H1 (cell line): ENCODE results near the gene ZFYVE21. TPM values are rescaled to one million over a fixed set of nuclear protein-coding genes. Genes with fewer than 3 reads are reported as not detected.

ENCODE experiments used
- CTCF ChIA-PET: fragments of 300-600 bp; sonication (Branson Sonifier 250); formaldehyde crosslinking; loops from one replicate; lab custom pipeline; 2021; ENCODE audit not compliant: partially characterized antibody; lab: Charles Lee
- POLR2A ChIA-PET: fragments of 300-600 bp; sonication (Branson Sonifier 250); formaldehyde crosslinking; loops from one replicate; lab custom pipeline; 2021; ENCODE audit warnings: inconsistent platforms; ENCODE audit not compliant: partially characterized antibody; lab: Charles Lee
- DNase-seq, 2 experiments: peaks; one replicate each; pipeline versions ENCODE4 v3.0.0 to v3.0.0-alpha.2; 2010 to 2022; ENCODE audit warnings: low spot score in 2 of 2, low read depth in 1 of 2, mixed read lengths in 1 of 2
- FAIRE-seq: peaks from 2 replicates; lab custom pipeline; 2011; peaks lifted over from hg19 to GRCh38; lab: Jason Lieb, UNC
- H2AFZ ChIP-seq: 2 replicates; pipeline ENCODE4 v1.8.1; 2012; ENCODE audit warnings: low read length, inconsistent platforms
- H2AK5ac ChIP-seq: 2 replicates; pipeline ENCODE4 v1.6.1; 2013; ENCODE audit warnings: low read depth, low read length
- H2BK120ac ChIP-seq: replicated peaks from 2 replicates; pipeline ENCODE3; 2013; ENCODE audit warnings: low read depth, low read length, inconsistent platforms
- H2BK12ac ChIP-seq: 2 replicates; pipeline ENCODE4 v1.6.1; 2013; ENCODE audit warnings: low read depth, low read length
- H2BK15ac ChIP-seq: 2 replicates; pipeline ENCODE4 v1.6.1; 2013; ENCODE audit warnings: low read length
- H2BK20ac ChIP-seq: 2 replicates; pipeline ENCODE4 v1.6.1; 2013; ENCODE audit warnings: low read length
- H2BK5ac ChIP-seq: 2 replicates; pipeline ENCODE4 v1.6.1; 2013; ENCODE audit warnings: low read depth, low read length
- H3K14ac ChIP-seq: 2 replicates; pipeline ENCODE4 v1.6.1; 2013; ENCODE audit warnings: inconsistent platforms; ENCODE audit not compliant: insufficient read length
- H3K18ac ChIP-seq: 2 replicates; pipeline ENCODE4 v1.6.1; 2013; ENCODE audit warnings: low read length; ENCODE audit errors: extremely low read depth
- H3K23ac ChIP-seq: 2 replicates; pipeline ENCODE4 v1.6.1; 2013; ENCODE audit warnings: inconsistent platforms; ENCODE audit not compliant: insufficient read length
- H3K23me2 ChIP-seq: 2 replicates; pipeline ENCODE4 v1.6.1; 2013; ENCODE audit warnings: low read depth, low read length
- H3K27ac ChIP-seq: 2 replicates; pipeline ENCODE4 v1.6.1; 2011; ENCODE audit warnings: low read depth, low read length, inconsistent platforms
- H3K27me3 ChIP-seq, 4 experiments: replicated peaks in 1 of 4; 1 replicate in 1 of 4; 2 replicates in 3 of 4; pipeline versions ENCODE4 v1.6.1 to v1.8.1; 2011 to 2013; ENCODE audit warnings: low read length in 3 of 4, mild to moderate bottlenecking in 3 of 4, inconsistent platforms in 2 of 4, mixed read lengths in 2 of 4, moderate library complexity in 1 of 4; ENCODE audit not compliant: control insufficient read depth in 3 of 4, insufficient read depth in 3 of 4; ENCODE audit errors: extremely low read depth in 1 of 4
- H3K36me3 ChIP-seq, 4 experiments: 2 replicates each; pipeline versions ENCODE4 v1.6.1 to v1.8.1; 2011 to 2013; ENCODE audit warnings: mild to moderate bottlenecking in 4 of 4, low read length in 3 of 4, moderate library complexity in 2 of 4, control low read depth in 1 of 4, inconsistent platforms in 1 of 4; ENCODE audit not compliant: insufficient read depth in 4 of 4, control insufficient read depth in 2 of 4
- H3K4ac ChIP-seq: replicated peaks from 2 replicates; pipeline ENCODE3; 2013; ENCODE audit warnings: low read length, low read depth, mixed read lengths, inconsistent platforms; ENCODE audit not compliant: insufficient read length
- H3K4me1 ChIP-seq, 4 experiments: replicated peaks in 1 of 4; 1 replicate in 1 of 4; 2 replicates in 3 of 4; pipeline versions ENCODE4 v1.6.1 to v1.8.1; 2011 to 2013; ENCODE audit warnings: low read length in 3 of 4, inconsistent platforms in 2 of 4, mixed read lengths in 1 of 4; ENCODE audit not compliant: insufficient read depth in 4 of 4, control insufficient read depth in 3 of 4
- H3K4me2 ChIP-seq, 2 experiments: 2 replicates each; pipeline versions ENCODE4 v1.6.1 to v1.8.1; 2011 to 2013; ENCODE audit warnings: low read depth in 2 of 2, low read length in 2 of 2, control low read depth in 1 of 2, inconsistent platforms in 1 of 2, mild to moderate bottlenecking in 1 of 2; ENCODE audit not compliant: insufficient read depth in 1 of 2
- H3K4me3 ChIP-seq, 4 experiments: fragments of 200-600, 300-600 bp in 1 of 4; sonication (generic), shearing (Covaris generic), sonication (Bioruptor Twin) in 1 of 4; 2 replicates each; pipeline versions ENCODE4 v1.5.1 to v1.8.1; 2011 to 2016; ENCODE audit warnings: low read length in 4 of 4, low read depth in 3 of 4, control low read depth in 2 of 4, inconsistent platforms in 2 of 4, mild to moderate bottlenecking in 2 of 4, mixed read lengths in 1 of 4, moderate library complexity in 1 of 4; ENCODE audit not compliant: insufficient read depth in 2 of 4; ENCODE audit errors: extremely low read depth in 1 of 4
- H3K56ac ChIP-seq: replicated peaks from 2 replicates; pipeline ENCODE3; 2013; ENCODE audit warnings: low read depth, mild to moderate bottlenecking, mixed read lengths, low read length, inconsistent platforms; ENCODE audit not compliant: insufficient read length
- H3K79me1 ChIP-seq: 2 replicates; pipeline ENCODE4 v1.6.1; 2013; ENCODE audit warnings: low read depth, low read length, control low read depth
- H3K79me2 ChIP-seq, 2 experiments: 2 replicates each; pipeline versions ENCODE4 v1.6.1 to v1.8.1; 2012 to 2013; ENCODE audit warnings: low read length in 2 of 2, mild to moderate bottlenecking in 2 of 2, inconsistent platforms in 1 of 2; ENCODE audit not compliant: insufficient read depth in 2 of 2, control insufficient read depth in 1 of 2
- H3K9ac ChIP-seq, 4 experiments: replicated peaks in 1 of 4; 1 replicate in 1 of 4; 2 replicates in 3 of 4; pipeline versions ENCODE4 v1.6.1 to v1.8.1; 2011 to 2013; ENCODE audit warnings: low read depth in 3 of 4, low read length in 3 of 4, control low read depth in 2 of 4, mild to moderate bottlenecking in 2 of 4, moderate library complexity in 2 of 4, inconsistent platforms in 1 of 4; ENCODE audit errors: extremely low read depth in 1 of 4
- H3K9me3 ChIP-seq, 2 experiments: 2 replicates each; pipeline versions ENCODE4 v1.6.1 to v1.8.1; 2012 to 2013; ENCODE audit warnings: mild to moderate bottlenecking in 2 of 2, moderate library complexity in 2 of 2, control low read depth in 1 of 2, inconsistent platforms in 1 of 2, low read depth in 1 of 2, low read length in 1 of 2, mixed read lengths in 1 of 2; ENCODE audit not compliant: insufficient read depth in 2 of 2
- H4K20me1 ChIP-seq, 2 experiments: replicated peaks in 1 of 2; 2 replicates each; pipeline versions ENCODE3 to v1.8.1; 2011 to 2013; ENCODE audit warnings: inconsistent platforms in 2 of 2, low read length in 2 of 2, mild to moderate bottlenecking in 1 of 2; ENCODE audit not compliant: insufficient read depth in 2 of 2, control insufficient read depth in 1 of 2
- H4K5ac ChIP-seq: 2 replicates; pipeline ENCODE4 v1.6.1; 2013; ENCODE audit warnings: low read length, low read depth, mixed read lengths, inconsistent platforms; ENCODE audit not compliant: insufficient read length
- H4K8ac ChIP-seq: 2 replicates; pipeline ENCODE4 v1.8.0; 2013; ENCODE audit warnings: mild to moderate bottlenecking, moderate library complexity, low read length, inconsistent platforms; ENCODE audit not compliant: insufficient read depth; ENCODE audit errors: extremely low read depth
- H4K91ac ChIP-seq: replicated peaks from 2 replicates; pipeline ENCODE3; 2013; ENCODE audit warnings: low read length, mixed read lengths, inconsistent platforms; ENCODE audit not compliant: insufficient read length
- CBX5 ChIP-seq: fragments of 300-800, 300-1000 bp; sonication (generic); IDR thresholded peaks from 2 replicates; pipeline ENCODE4 v1.7.1; 2016; ENCODE audit warnings: antibody characterized with exemption, low read length, low read depth
- CTBP2 ChIP-seq: IDR thresholded peaks from 2 replicates; pipeline ENCODE4 v1.7.0; 2011; ENCODE audit warnings: borderline replicate concordance, mild to moderate bottlenecking, moderate library complexity, mixed read lengths, low read length; ENCODE audit not compliant: insufficient read depth, insufficient read length
- FOSL1 ChIP-seq: IDR thresholded peaks from 2 replicates; pipeline ENCODE4 v1.6.1; 2011; ENCODE audit warnings: mild to moderate bottlenecking, low read depth, low read length, moderate library complexity; ENCODE audit not compliant: insufficient read depth
- GABPA ChIP-seq: IDR thresholded peaks from 2 replicates; pipeline ENCODE4 v1.6.1; 2011; ENCODE audit warnings: mild to moderate bottlenecking, low read length, moderate library complexity, borderline replicate concordance; ENCODE audit not compliant: insufficient read depth
- HDAC6 ChIP-seq: IDR thresholded peaks from one replicate; pipeline ENCODE4 v1.7.1; 2012; ENCODE audit warnings: low read depth, mild to moderate bottlenecking, inconsistent platforms, low read length, moderate library complexity
- KDM5A ChIP-seq: fragments of 200-600 bp; IDR thresholded peaks from 2 replicates; pipeline ENCODE4 v1.7.1; 2012; ENCODE audit warnings: mild to moderate bottlenecking, low read length, inconsistent platforms, mixed read lengths
- MAFK ChIP-seq: IDR thresholded peaks from 2 replicates; pipeline ENCODE4 v1.6.1; 2012; ENCODE audit warnings: low read depth, mild to moderate bottlenecking, improper control_type of control experiment, low read length
- NANOG ChIP-seq: IDR thresholded peaks from 2 replicates; pipeline ENCODE4 v1.6.1; 2011; ENCODE audit warnings: low read length, low read depth, mild to moderate bottlenecking, inconsistent platforms; ENCODE audit not compliant: insufficient read depth, poor library complexity, severe bottlenecking
- POLR2A ChIP-seq, 2 experiments: IDR thresholded peaks; 1 replicate in 1 of 2; 2 replicates in 1 of 2; pipeline ENCODE4 v1.6.1; 2011; ENCODE audit warnings: low read depth in 2 of 2, low read length in 2 of 2, mild to moderate bottlenecking in 2 of 2; ENCODE audit errors: control extremely low read depth in 1 of 2
- RBBP5 ChIP-seq: IDR thresholded peaks from 2 replicates; pipeline ENCODE4 v1.7.1; 2012; ENCODE audit warnings: low read depth, mild to moderate bottlenecking, inconsistent platforms, low read length, moderate library complexity, borderline replicate concordance
- RNF2 ChIP-seq: fragments of 200-900, 300-1000 bp; sonication (generic); IDR thresholded peaks from 2 replicates; pipeline ENCODE4 v1.7.1; 2016; ENCODE audit warnings: borderline replicate concordance, low read depth, mild to moderate bottlenecking, antibody characterized with exemption, low read length; ENCODE audit not compliant: poor library complexity, severe bottlenecking; ENCODE audit errors: missing control alignments
- SAP30 ChIP-seq: fragments of 300-600 bp; sonication (generic); IDR thresholded peaks from 2 replicates; pipeline ENCODE4 v1.7.1; 2012; ENCODE audit warnings: low read length, moderate library complexity, mild to moderate bottlenecking, inconsistent platforms; ENCODE audit not compliant: insufficient read depth, insufficient replicate concordance
- SP1 ChIP-seq: IDR thresholded peaks from 2 replicates; pipeline ENCODE4 v1.6.1; 2011; ENCODE audit warnings: low read depth, low read length
- TAF1 ChIP-seq: IDR thresholded peaks from 2 replicates; pipeline ENCODE4 v1.6.1; 2011; ENCODE audit warnings: mild to moderate bottlenecking, low read depth, low read length
- WGBS, 2 experiments: shearing (Covaris generic) in 1 of 2; methylation state at CpG; one replicate each; pipeline versions ENCODE4 v1.1.6 to v1.1.7; 2013 to 2015; ENCODE audit warnings: low lambda C conversion rate in 2 of 2, mixed read lengths in 2 of 2, inconsistent platforms in 1 of 2, low coverage in 1 of 2, missing lambda C conversion rate in 1 of 2; ENCODE audit not compliant: insufficient replicate concordance in 2 of 2, insufficient coverage in 1 of 2, insufficient read length in 1 of 2; ENCODE audit errors: extremely low coverage in 1 of 2, missing lambda C conversion rate in 1 of 2; 5-methylcytosine and 5-hydroxymethylcytosine counted together
- polyA plus RNA-seq, 7 experiments: library from polyadenylated mRNA; depleted of rRNA in 3 of 7; stranded (reverse) in 5 of 7; unstranded in 2 of 7; fragments of >200 nt in 5 of 7; fragments of 200-250 nt in 2 of 7; gene quantifications; 1 replicate in 5 of 7; 2 replicates in 1 of 7; 4 replicates in 1 of 7; pipeline versions ENCODE4 v1.2.1 to v1.2.3, GENCODE V29; 2011 to 2013; ENCODE audit warnings: missing spikeins in 2 of 7, mixed read lengths in 2 of 7
- total RNA-seq: library from RNA; stranded (reverse); fragmentation: NEBNext Ultra II Directional; extraction: Animal tissue kit (Norgen Biotek cat#: 25700); gene quantifications from 2 replicates; pipeline ENCODE4 v1.2.1, GENCODE V29; 2021

The ZFYVE21 gene
- total and polyA plus RNA-seq, 2 of the 8 experiments (the other 6 are each of a cell fraction or from before 2014, with no cell fraction given), result 53.4 to 127 TPM

DNA sequence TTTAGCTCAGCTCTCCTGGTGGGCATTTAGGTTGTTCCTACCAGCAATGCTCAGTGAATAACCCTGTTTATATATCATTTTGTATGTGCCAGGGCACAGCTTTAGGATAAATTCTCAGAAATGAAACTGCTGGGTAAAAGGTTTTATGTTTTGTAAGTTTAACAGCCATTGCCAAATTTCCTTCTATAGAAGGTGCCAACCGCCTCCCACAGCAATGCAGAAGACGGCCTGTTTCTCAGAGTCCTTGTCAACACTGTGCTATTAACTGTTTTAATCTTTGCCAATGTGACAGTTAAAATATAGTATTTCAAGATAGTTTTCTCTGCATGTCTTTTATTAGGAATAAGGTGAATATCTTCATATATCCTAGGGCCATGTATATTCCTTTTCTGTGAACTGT lies 66.8 kb downstream of the ZFYVE21 start:
- H2AFZ ChIP-seq, result no peak overlapping the region
- no peaks in the 10 kb centered on the region for H3K23me2 ChIP-seq
- H3K4me1 ChIP-seq, result no peaks in the 10 kb centered on the region
- H4K20me1 ChIP-seq, result no peaks in the 10 kb centered on the region
- no peaks in the 10 kb centered on the region for H3K9me3 ChIP-seq
- no peak overlapping the region for H3K56ac ChIP-seq
- 82% methylated on average over 2 of the region's 2 CpGs; no CpG with 5 or more reads in 1 of the 2 experiments for WGBS, 2 experiments
- ChIA-PET POLR2A (interaction anchor here (1.1 kb wide), 1 partner anchor 13 kb away, joined by 3 read pairs; no protein-coding TSS in a partner anchor), CTCF (interaction anchor here (0.6 to 1.3 kb wide), 3 partner anchors 8 to 119 kb away, joined by 3 read pairs; no protein-coding TSS in a partner anchor)
- no peaks in the 10 kb centered on the region for H3K79me2 ChIP-seq
- no peak overlapping the region for H3K4me3 ChIP-seq
- H3K4ac ChIP-seq, result no peak overlapping the region
- H2BK12ac ChIP-seq, result no peak overlapping the region
- no peak overlapping the region for H3K23ac ChIP-seq
- no peak for FAIRE-seq
- H3K4me2 ChIP-seq, result no peak overlapping the region
- no peak overlapping the region for H4K8ac ChIP-seq
- no peak overlapping the region for H3K14ac ChIP-seq
- no peak overlapping the region for H3K9ac ChIP-seq
- no peak overlapping the region for H2BK20ac ChIP-seq
- H3K79me1 ChIP-seq, result no peaks in the 10 kb centered on the region
- no peak overlapping the region for H2BK15ac ChIP-seq
- no peak overlapping the region for H2AK5ac ChIP-seq
- no peak overlapping the region for H3K27ac ChIP-seq
- DNase-seq, result no peak
- no peak overlapping the region for H2BK120ac ChIP-seq
- H2BK5ac ChIP-seq, result no peak overlapping the region
- H3K18ac ChIP-seq, result no peak overlapping the region
- no peak overlapping the region for H4K91ac ChIP-seq
- no peaks in the 10 kb centered on the region for H3K27me3 ChIP-seq
- no peak overlapping the region for H4K5ac ChIP-seq
- H3K36me3 ChIP-seq, result no peaks in the 10 kb centered on the region
- no peak for TF ChIP-seq RBBP5
- no peak for TF ChIP-seq SAP30
- TF ChIP-seq KDM5A, result no peak
- no peak for TF ChIP-seq HDAC6
- TF ChIP-seq CTBP2, result no peak
- no peak for TF ChIP-seq CBX5
- no peak for TF ChIP-seq NANOG
- no peak for TF ChIP-seq SP1
- TF ChIP-seq RNF2, result no peak
- no peak for TF ChIP-seq POLR2A (IDR thresholded peaks at IDR 0.05; ENCODE audit: control extremely low read depth in 1 of 2, low read depth in 2 of 2, low read length in 2 of 2)
- no peak for TF ChIP-seq GABPA
- no peak for TF ChIP-seq FOSL1
- TF ChIP-seq TAF1, result no peak
- TF ChIP-seq MAFK, result no peak
